ENCODE measurements around the gene BEND6. TPM values are rescaled to one million over a fixed set of nuclear protein-coding genes. Genes with fewer than 3 reads are reported as not detected.

The BEND6 gene
- total RNA-seq, 1 experiment from 2014 or later = not detected

DNA sequence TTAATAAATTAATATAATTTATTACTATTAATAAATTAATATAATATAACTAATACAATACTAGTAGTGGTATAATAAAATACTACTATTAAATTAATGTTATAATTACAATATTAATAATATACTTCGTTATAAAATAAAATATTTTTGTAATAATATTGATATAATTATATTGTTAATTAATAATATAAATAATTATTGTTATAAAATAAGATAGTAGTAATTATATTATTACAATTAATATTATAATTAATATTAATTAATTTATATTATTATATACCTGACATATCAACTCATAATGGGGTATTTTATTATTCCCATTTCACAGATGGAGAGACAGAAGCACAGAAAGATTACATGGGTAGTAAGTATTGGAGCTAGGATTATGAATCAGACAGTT, 8.9 kb downstream of the BEND6 start:
- CTCF ChIA-PET = interaction anchor here (1.1 kb wide), 1 partner anchor 9 kb away, joined by 5 read pairs; the partner anchor contains the start of gene BEND6
- TF ChIP-seq, protein P1, sequence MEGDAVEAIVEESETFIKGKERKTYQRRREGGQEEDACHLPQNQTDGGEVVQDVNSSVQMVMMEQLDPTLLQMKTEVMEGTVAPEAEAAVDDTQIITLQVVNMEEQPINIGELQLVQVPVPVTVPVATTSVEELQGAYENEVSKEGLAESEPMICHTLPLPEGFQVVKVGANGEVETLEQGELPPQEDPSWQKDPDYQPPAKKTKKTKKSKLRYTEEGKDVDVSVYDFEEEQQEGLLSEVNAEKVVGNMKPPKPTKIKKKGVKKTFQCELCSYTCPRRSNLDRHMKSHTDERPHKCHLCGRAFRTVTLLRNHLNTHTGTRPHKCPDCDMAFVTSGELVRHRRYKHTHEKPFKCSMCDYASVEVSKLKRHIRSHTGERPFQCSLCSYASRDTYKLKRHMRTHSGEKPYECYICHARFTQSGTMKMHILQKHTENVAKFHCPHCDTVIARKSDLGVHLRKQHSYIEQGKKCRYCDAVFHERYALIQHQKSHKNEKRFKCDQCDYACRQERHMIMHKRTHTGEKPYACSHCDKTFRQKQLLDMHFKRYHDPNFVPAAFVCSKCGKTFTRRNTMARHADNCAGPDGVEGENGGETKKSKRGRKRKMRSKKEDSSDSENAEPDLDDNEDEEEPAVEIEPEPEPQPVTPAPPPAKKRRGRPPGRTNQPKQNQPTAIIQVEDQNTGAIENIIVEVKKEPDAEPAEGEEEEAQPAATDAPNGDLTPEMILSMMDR (IDR thresholded peaks at IDR 0.05; ENCODE audit: insufficient read depth in 1 of 2, low read depth in 1 of 2, low read length in 1 of 2, severe bottlenecking in 1 of 2, unreplicated experiment in 1 of 2) = no peak

GRCh38 chr6:56965126-56965525, 10.2 kb downstream of the BEND6 start:
- Mint-ChIP-seq H3K27me3 (ENCODE audit: insufficient read depth, unreplicated experiment) (peaks cover 2% of the 10 kb centered on the region), H3K4me3 (ENCODE audit: unreplicated experiment) (no peak overlapping the region), H3K9me3 (ENCODE audit: unreplicated experiment) (no peaks in the 10 kb centered on the region), H3K4me1 (ENCODE audit: low read depth, unreplicated experiment) (no peaks in the 10 kb centered on the region), H3K27ac (ENCODE audit: unreplicated experiment) (no peak overlapping the region), H3K36me3 (ENCODE audit: insufficient read depth, unreplicated experiment) (no peaks in the 10 kb centered on the region)
- ChIA-PET POLR2A (no interaction called here), CTCF (no interaction called here)
- H3K4me3 ChIP-seq (ENCODE audit: low read depth, low read length) = no peak overlapping the region
- H3K36me3 ChIP-seq (ENCODE audit: control insufficient read depth, insufficient read depth, low read length) = no peaks in the 10 kb centered on the region
- TF ChIP-seq, protein P1 (IDR thresholded peaks at IDR 0.05; ENCODE audit: insufficient read depth in 1 of 2, low read depth in 1 of 2, low read length in 1 of 2, severe bottlenecking in 1 of 2, unreplicated experiment in 1 of 2) = no peak
- no peaks in the 10 kb centered on the region for H3K9me3 ChIP-seq
- H3K4me1 ChIP-seq = no peaks in the 10 kb centered on the region
- intact Hi-C loops (cut with micrococcal nuclease; ENCODE audit: unreplicated experiment) = no loop called here
- BruUV-seq (replicated peaks) = no TSS peak
- DNase-seq = no peak
- no peaks in the 10 kb centered on the region; the same call in 1 of the 2 replicates for H3K27me3 ChIP-seq (replicated peaks; ENCODE audit: control insufficient read depth, insufficient read depth, low read length)

More for the DNA sequence above, 8.9 kb downstream of the BEND6 start:
- intact Hi-C loops (cut with micrococcal nuclease; ENCODE audit: unreplicated experiment) = no loop called here
- Mint-ChIP-seq H3K36me3 (ENCODE audit: insufficient read depth, unreplicated experiment) (no peaks in the 10 kb centered on the region), H3K27me3 (ENCODE audit: insufficient read depth, unreplicated experiment) (peaks cover 6% of the 10 kb centered on the region), H3K4me1 (ENCODE audit: low read depth, unreplicated experiment) (no peaks in the 10 kb centered on the region), H3K9me3 (ENCODE audit: unreplicated experiment) (no peaks in the 10 kb centered on the region), H3K4me3 (ENCODE audit: unreplicated experiment) (no peak overlapping the region), H3K27ac (ENCODE audit: unreplicated experiment) (no peak overlapping the region)
- Histone ChIP-seq H3K4me3 (ENCODE audit: low read depth, low read length) (no peak overlapping the region), H3K27me3 (replicated peaks; ENCODE audit: control insufficient read depth, insufficient read depth, low read length) (no peaks in the 10 kb centered on the region; the same call in 1 of the 2 replicates), H3K9me3 (no peaks in the 10 kb centered on the region), H3K36me3 (ENCODE audit: control insufficient read depth, insufficient read depth, low read length) (no peaks in the 10 kb centered on the region), H3K4me1 (no peaks in the 10 kb centered on the region)
- POLR2A ChIA-PET = no interaction called here
- no TSS peak for BruUV-seq (replicated peaks)
- no peak for DNase-seq

DNA sequence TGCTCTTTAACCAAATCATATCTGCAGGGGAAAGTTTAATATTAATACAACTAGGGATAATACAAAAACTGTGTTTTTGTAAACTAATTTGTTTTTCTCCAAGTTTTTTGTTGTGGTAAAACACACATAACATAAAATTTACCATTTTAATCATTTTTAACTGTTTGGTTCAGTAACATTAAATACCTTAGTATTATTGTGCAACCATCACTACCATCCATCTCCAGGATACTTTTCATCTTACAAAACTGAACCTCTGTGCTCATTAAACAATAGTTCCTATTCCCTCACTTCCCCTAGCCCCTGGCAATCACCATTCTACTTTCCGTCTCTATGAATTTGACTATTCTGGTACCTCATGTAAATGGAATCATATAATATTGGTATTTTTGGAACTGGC, 15.9 kb downstream of the BEND6 start:
- intact Hi-C loops (cut with micrococcal nuclease; ENCODE audit: unreplicated experiment) = no loop called here

More for the DNA sequence above, 15.9 kb downstream of the BEND6 start:
- no TSS peak for BruUV-seq (replicated peaks)
- Mint-ChIP-seq H3K4me1 (ENCODE audit: low read depth, unreplicated experiment) (no peaks in the 10 kb centered on the region), H3K27ac (ENCODE audit: unreplicated experiment) (no peak overlapping the region), H3K9me3 (ENCODE audit: unreplicated experiment) (no peaks in the 10 kb centered on the region), H3K27me3 (ENCODE audit: insufficient read depth, unreplicated experiment) (peaks cover 2% of the 10 kb centered on the region), H3K36me3 (ENCODE audit: insufficient read depth, unreplicated experiment) (no peaks in the 10 kb centered on the region), H3K4me3 (ENCODE audit: unreplicated experiment) (no peak overlapping the region)
- ChIA-PET CTCF (no interaction called here), POLR2A (no interaction called here)
- TF ChIP-seq, protein P1 (IDR thresholded peaks at IDR 0.05; ENCODE audit: insufficient read depth in 1 of 2, low read depth in 1 of 2, low read length in 1 of 2, severe bottlenecking in 1 of 2, unreplicated experiment in 1 of 2) = no peak
- H3K4me1 ChIP-seq = no peaks in the 10 kb centered on the region
- no peaks in the 10 kb centered on the region for H3K36me3 ChIP-seq (ENCODE audit: control insufficient read depth, insufficient read depth, low read length)
- no peaks in the 10 kb centered on the region for H3K9me3 ChIP-seq
- no peak overlapping the region for H3K4me3 ChIP-seq (ENCODE audit: low read depth, low read length)
- no peak for DNase-seq
- H3K27me3 ChIP-seq (replicated peaks; ENCODE audit: control insufficient read depth, insufficient read depth, low read length) = no peaks in the 10 kb centered on the region; the same call in 1 of the 2 replicates

All from Caco-2 (cell line).